GM12865 (cell line): ENCODE data around the gene CD200.

Source experiments
- DNase-seq: peaks from one replicate; pipeline ENCODE4 v3.0.0; 2010; ENCODE audit warnings: low read depth
- H3K4me3 ChIP-seq: 2 replicates; pipeline ENCODE4 v1.5.1; 2011; ENCODE audit warnings: mild to moderate bottlenecking, low read depth, low read length, control low read depth
- TF ChIP-seq, protein P1 (sequence below): IDR thresholded peaks from 2 replicates; pipeline ENCODE4 v1.5.1; 2011; ENCODE audit warnings: low read length, control low read depth, low read depth, inconsistent platforms; ENCODE audit not compliant: insufficient read depth; ENCODE audit errors: missing control alignments

Gene CD200

DNA sequence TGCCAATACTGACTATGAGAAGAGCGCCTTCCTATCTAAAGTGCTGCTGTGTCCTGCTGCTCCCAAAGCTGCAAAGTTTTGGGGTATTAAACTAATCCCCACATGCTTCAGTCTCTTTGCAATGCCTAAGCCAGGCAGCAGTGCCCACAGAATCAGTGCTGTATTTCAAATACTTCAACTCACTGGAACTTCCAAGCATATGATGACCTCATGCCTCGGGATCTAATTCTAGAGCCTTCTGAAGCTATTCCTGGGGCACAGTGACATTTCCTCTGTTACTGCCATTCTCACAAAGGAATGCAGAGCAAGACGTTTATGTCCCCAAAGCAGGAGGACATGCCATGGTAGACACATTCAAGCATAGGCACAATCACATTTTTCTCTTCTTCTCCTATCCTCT is 78.5 kb downstream of the CD200 start:
- no peak overlapping the region for H3K4me3 ChIP-seq
- TF ChIP-seq, protein P1, sequence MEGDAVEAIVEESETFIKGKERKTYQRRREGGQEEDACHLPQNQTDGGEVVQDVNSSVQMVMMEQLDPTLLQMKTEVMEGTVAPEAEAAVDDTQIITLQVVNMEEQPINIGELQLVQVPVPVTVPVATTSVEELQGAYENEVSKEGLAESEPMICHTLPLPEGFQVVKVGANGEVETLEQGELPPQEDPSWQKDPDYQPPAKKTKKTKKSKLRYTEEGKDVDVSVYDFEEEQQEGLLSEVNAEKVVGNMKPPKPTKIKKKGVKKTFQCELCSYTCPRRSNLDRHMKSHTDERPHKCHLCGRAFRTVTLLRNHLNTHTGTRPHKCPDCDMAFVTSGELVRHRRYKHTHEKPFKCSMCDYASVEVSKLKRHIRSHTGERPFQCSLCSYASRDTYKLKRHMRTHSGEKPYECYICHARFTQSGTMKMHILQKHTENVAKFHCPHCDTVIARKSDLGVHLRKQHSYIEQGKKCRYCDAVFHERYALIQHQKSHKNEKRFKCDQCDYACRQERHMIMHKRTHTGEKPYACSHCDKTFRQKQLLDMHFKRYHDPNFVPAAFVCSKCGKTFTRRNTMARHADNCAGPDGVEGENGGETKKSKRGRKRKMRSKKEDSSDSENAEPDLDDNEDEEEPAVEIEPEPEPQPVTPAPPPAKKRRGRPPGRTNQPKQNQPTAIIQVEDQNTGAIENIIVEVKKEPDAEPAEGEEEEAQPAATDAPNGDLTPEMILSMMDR, result no peak
- no peak for DNase-seq
